ENCODE measurements around the gene HHEX.

- TF ChIP-seq CTCF (IDR thresholded peaks at IDR 0.05) (no peak), POLR2A (IDR thresholded peaks at IDR 0.05) (no peak)
Observed at GRCh38 chr10:92691591-92692079, 1.9 kb downstream of the HHEX start.

Data from heart left ventricle (tissue), 13 donors.